DMS114 treated with DMSO at 0.1 percent for 48 hours (cell line): ENCODE measurements around the gene EDN2.

Experiments used
- DNase-seq: peaks from one replicate; lab custom pipeline; 2025; ENCODE audit not compliant: unreplicated experiment; lab: John Stamatoyannopoulos, UW

The EDN2 gene

GRCh38 chr1:41499591-41499990, 15.1 kb upstream of the EDN2 start:
- DNase-seq: no peak

- DNase-seq: no peak
These were observed 14.3 kb upstream of the EDN2 start for GRCh38 chr1:41498804-41499203.

DNA sequence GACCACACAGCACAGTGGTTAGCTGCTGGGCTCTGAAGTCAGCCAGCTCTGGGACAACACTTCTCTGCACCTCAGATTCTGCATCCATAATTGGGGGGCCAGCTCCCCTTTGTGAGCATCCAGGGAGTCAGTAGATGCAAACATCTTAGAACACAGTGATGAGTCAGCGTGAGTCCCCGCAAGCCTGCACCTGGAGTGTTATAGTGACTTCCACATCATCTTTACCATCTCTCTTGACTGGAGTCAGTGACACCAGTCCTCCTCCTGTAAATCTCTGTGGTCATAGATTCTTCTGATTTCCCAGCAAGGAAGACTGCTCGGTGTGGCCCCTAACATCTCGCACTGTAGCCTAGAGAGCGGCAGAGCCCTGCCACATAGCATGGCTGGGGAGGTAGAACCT, 13.9 kb upstream of the EDN2 start:
- DNase-seq: no peak

GRCh38 chr1:41497461-41498030, 13.1 kb upstream of the EDN2 start:
- DNase-seq: no peak

DNA sequence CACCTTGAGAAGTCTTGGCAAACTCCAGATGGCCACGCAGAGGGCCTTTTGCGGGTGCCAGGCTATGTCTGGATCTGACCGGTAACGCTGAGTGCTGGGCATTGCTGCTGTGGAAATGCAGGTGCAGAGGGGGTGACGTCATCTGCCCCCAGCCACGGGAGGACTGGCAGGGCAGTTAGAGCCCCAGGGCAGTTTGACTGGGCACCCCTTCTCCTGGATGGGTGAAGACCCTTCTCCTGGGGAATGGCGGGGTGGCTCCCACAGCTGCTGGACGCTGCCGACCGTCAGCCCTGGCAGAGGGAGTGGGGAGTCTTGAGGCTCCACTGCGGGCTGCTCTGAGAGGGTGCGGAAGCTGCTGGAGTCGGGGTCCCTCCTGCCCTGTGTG, 12.6 kb upstream of the EDN2 start:
- DNase-seq: no peak

- DNase-seq: no peak
These were observed 11.9 kb upstream of the EDN2 start for GRCh38 chr1:41496080-41497055.

DNA sequence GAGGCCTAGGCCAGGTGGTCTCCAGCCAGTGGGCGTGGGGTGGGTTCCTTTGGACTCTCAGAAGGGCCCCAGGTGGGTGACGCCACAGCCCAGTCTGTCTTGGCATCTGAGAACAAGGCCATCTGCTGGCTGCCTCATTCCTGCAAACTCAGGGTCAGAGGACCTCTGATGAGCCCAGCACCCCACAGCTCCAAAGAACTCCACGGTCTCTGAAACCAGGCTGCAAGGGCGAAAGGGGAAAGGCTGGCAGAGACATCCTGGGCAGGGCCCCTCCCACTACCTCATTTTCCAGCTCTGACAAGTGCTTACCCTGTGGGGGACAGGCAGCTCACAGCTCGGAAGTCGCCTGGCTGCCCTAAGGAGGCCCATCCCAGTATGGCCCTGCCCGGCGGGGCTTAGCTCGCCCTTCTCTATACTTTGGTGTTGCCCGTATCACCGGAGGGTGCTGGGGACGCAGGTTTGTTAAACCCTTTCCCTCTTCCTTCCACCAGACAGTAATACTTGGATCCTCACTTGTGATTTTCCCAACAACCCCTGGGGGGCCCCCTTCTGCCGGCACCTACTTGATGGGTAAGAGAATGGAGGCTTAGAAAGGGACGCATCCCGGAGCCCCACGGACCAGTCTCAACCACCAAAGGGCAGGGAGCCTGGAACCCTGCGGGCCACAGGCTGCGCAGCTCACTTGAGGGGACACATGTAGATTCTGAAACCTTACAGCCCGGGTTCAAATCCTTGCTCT, 10.9 kb upstream of the EDN2 start:
- DNase-seq: no peak

DNA sequence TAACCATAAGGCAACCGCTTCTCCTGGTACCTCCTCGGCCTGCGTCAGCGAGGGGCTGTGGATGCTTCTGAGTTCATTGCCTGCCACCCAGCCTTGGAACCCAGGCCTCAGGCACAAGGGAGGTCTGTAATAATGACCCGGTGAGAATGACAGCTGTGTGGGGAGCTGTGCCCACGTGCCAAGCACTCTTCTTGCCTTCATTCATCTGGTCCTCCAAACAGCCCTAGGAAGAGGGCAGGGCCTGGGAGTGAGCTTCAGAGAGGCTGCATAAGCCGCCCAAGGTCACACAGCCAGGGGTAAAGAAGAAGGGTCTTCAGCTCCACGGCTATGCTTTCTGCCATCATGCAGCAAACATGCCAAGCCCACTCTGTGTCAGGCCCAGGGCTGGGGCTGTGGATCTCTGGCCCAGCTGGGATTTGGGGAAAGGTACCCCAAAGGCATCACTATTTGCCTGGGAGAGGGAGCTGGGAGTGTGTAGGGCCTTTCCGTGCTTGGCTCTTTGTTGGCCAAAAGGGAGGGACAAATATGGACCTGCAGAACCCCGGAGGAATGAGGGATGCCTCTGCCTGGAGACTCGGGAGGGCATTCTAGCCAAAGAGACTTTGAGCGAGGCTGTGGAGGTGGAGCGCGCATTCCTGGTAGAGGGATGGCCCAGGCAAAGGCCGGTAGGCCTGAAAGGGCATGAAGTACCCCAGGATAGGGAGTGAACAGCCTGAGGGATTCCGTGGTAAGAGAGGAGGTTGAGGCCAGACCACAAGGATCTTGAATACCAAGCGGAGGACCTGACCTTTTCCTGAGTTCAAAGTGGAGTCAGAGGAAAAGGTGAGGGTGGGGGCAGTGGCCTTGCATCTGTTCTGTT, 10.1 kb upstream of the EDN2 start:
- no peak for DNase-seq

DNA sequence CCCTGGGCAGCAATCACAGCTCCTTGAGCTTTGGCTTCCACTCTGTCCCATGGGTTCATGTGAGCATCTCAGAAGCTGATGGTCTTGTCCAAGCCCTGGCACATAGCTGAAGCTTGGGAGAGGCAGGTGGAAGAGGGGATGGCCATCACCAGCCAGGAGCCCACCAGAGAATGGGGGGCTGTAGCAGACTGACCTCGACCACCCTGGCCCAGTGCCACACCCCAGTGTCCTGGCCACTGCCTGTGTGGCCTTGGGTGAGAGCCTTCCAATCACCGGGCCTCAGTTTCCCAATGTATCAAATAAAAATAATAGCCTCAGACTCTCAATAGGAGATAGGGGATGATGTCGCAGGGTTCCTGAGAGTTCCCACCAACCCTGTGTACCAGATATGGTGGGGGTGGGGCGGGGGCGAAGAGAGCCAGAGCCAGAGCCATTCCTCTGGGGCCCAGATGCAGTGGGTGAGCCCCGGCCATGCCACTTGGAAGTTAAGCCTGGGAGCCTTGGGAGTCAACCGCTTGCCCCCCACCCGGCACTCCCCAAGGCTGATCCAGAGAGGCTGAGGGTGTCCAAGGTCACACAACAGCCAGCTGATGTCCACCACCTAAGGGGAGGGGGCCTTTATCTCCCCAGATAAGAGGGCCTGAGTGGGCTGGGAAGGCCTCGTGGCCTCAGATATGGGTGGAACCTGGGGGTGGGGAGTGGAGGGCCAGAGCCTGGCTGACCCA, 9.3 kb upstream of the EDN2 start:
- no peak for DNase-seq

- no peak for DNase-seq
These were observed 8.6 kb upstream of the EDN2 start for GRCh38 chr1:41493117-41493536.

DNA sequence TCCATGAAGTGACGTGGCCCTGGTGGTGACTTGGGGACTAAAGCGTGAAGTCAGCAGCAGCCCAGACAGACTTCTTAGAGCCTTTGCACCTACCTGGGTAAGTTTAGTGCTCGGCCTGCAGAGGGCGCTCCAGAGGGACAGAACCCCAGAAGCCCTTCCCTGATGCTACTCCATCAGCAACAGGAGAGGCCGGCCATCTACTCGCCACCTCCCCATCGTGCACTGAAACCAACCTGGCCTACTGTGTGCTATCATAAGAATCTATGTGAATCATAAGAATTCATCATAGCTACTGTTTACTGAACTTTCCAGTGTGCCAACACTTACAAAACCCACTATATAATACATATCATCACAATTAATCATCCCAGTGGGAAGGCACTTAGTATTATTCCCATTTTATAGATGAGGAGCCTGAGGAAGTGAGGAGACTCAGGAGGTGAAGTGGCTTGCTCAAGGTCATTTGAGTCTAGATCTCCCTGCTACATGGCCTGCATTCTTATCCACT, 7.9 kb upstream of the EDN2 start:
- DNase-seq: no peak

DNA sequence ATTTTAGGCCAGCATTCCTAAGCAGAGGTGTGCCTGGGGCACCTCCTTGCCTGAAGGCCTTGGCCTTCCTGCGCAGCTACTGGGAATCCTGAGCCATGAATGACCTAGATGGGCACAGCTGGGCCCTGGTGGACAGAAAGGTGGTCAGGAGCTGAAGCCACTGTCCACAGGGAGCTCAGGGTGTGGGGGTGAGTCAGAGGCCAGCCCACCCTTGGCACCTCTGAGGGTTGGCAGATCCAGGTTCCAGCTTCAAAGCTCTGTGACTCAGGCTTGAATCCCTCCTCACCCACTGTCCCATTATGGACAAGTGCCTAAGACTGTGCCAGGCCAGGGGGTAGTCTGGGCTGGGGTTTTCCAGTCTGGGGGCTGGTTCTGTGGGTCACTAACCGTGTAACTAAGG, 6.4 kb upstream of the EDN2 start:
- no peak for DNase-seq

GRCh38 chr1:41489561-41489960, 5.1 kb upstream of the EDN2 start:
- DNase-seq: no peak

DNA sequence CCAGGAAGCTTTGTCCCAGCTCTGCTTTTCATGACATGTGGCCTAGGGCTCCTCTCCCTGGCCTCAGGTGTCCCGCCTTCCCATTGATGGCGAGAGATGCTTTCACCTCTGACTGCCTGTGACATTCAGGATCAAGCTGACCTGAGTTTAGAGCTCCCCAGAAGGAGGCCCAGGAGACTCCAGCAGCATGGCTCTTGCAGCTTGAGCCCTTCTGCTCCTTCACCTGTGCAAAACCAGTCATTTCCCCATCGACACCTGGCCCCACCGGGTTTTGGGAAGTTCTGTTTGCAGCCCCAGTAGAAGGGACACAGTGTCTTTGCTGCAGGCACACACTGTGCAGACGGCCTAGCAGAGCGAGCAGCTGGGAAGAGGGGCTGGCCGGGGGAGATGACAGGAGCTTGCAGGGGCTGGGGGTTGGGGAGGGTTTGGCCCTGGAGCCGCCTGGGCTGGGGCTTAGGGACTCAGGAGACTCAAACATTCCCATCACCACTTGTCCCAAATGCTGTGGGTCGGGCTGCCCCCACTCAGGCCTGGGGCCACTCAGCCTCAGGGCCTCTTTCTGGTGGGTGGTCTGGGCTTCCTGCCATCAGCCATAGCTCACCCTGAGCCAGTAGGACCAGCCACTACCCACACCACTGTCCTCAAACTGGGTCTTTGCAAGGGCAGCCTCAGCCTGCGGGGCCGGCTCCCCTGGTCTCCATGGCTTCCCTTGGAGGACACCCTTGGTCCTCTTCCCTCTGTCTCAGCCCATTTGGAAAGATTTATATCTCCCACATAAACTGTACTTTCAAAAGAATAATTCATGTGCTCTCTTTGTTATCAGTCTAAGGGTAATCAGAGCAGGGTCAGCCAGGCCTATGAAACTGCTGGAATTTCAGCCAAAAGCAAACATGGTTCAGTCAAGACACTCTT, 3.8 kb upstream of the EDN2 start:
- no peak for DNase-seq

GRCh38 chr1:41487126-41488039, 2.9 kb upstream of the EDN2 start:
- no peak for DNase-seq

DNA sequence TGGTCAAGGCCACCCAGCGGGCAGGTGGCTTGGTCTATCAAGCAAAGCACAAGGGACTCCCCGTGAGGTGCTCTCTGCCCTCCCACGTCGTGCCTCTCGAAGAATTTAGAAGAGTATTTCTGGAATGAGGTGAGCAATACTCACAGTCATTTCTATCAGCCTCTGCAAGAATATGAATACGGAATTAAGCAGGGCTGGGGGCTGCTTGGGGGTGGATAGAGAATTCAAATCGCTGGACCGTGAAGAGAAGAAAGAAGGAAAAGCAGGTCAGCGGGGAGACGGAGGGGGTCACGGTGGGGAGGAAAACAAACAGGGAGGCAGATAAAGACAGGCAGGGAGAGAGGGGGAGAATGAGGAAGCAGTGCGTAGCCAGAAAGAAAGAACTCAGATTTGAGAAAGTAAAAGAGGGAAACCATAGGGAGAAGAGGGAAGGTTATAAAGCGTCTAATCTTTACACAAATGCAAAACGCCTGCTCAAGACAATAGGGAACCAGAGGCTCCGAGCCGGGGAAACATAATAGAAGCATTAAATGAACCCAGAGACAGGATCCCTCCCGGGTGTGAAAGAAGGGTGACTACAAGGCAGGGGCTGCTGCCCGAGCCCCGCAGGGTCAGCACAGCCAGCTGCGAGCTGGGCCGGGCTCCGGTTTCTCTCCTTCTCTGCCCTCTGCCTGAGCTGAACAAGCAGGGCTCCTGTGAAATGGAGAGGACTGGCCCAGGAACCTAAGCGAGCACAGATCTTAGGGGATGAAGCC, 2.1 kb upstream of the EDN2 start:
- DNase-seq: no peak

DNA sequence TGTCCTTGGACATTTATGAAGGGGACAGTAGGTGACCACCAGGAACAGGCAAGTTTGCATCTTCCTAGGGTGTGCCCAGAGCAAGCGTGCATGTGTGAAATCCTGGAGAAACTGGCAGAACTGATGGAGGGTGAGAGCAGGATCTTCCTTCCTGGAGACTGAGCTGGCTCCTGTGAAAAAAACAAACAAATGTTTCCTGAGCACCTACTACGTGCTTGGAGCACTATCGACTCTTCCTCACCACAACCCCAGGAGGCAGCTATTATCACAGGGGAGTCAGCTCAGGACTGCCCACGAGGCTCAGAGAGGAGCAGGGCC, 1.5 kb upstream of the EDN2 start:
- no peak for DNase-seq
